ENCODE measurements around the gene MADD.

Gene MADD

GRCh38 chr11:47372422-47372821 is 102.5 kb downstream of the MADD start:
- Histone ChIP-seq H3K27me3 (replicated peaks; ENCODE audit: control insufficient read depth, insufficient read depth, low read length) (no peaks in the 10 kb centered on the region), H3K36me3 (ENCODE audit: control insufficient read depth, insufficient read depth, low read length) (peaks cover 8% of the 10 kb centered on the region), H3K4me3 (replicated peaks; ENCODE audit: low read depth, low read length) (no peak overlapping the region)
- no peak for DNase-seq (ENCODE audit: extremely low read depth, insufficient read length)
- TF ChIP-seq, protein P1, sequence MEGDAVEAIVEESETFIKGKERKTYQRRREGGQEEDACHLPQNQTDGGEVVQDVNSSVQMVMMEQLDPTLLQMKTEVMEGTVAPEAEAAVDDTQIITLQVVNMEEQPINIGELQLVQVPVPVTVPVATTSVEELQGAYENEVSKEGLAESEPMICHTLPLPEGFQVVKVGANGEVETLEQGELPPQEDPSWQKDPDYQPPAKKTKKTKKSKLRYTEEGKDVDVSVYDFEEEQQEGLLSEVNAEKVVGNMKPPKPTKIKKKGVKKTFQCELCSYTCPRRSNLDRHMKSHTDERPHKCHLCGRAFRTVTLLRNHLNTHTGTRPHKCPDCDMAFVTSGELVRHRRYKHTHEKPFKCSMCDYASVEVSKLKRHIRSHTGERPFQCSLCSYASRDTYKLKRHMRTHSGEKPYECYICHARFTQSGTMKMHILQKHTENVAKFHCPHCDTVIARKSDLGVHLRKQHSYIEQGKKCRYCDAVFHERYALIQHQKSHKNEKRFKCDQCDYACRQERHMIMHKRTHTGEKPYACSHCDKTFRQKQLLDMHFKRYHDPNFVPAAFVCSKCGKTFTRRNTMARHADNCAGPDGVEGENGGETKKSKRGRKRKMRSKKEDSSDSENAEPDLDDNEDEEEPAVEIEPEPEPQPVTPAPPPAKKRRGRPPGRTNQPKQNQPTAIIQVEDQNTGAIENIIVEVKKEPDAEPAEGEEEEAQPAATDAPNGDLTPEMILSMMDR (IDR thresholded peaks at IDR 0.05; ENCODE audit: insufficient read depth, low read length, poor library complexity, severe bottlenecking) = no peak

DNA sequence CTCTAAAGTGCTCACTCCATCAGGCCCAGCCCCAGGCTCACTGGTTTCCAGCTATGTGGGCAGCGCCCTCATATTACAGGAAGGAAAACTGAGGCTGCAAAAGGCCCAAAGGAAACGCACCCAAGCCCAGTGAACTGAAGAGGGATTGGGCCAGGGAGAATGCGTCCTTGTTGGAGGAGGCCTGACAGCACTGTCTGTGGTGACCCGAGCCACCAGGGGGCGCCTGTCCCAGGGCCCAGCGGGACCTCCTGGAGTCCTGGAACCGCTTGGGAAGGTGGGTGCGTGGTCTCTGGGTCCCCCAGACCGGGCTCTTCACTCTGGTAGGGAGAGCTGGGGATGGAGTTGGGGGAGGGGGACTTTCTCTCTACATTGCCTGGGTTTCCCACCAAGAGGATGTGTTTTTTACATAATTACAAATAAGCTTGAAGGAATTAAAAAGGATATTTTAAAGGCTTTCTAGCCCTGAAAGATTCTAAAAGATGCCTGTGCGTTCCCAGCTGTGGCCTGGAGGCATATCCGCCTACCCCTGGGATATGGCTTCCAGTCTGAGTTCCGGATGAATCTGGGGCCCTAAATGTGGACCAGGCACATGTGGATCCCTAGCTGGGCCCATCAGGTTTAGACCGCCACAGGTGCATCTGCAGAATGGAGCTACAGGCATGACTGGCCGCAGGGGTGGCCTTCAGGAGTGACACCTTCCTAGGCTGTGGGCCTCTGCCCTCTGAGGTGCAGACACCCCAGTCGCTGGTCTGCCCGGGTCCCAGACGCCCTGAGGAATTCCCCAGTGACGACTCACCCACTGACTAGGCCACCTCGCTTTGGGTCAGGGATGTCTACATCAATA is 104.2 kb downstream of the MADD start:
- TF ChIP-seq, protein P1 (IDR thresholded peaks at IDR 0.05; ENCODE audit: insufficient read depth, low read length, poor library complexity, severe bottlenecking) = peak; percentile 96
- Histone ChIP-seq H3K4me3 (replicated peaks; ENCODE audit: low read depth, low read length) (no peak overlapping the region), H3K36me3 (ENCODE audit: control insufficient read depth, insufficient read depth, low read length) (peaks cover 8% of the 10 kb centered on the region), H3K27me3 (replicated peaks; ENCODE audit: control insufficient read depth, insufficient read depth, low read length) (no peaks in the 10 kb centered on the region)
- DNase-seq (ENCODE audit: extremely low read depth, insufficient read length) = peak; percentile 73

- no peak for DNase-seq (ENCODE audit: extremely low read depth, insufficient read length)
- H3K4me3 ChIP-seq (replicated peaks; ENCODE audit: low read depth, low read length) = no peak overlapping the region
- TF ChIP-seq, protein P1 (IDR thresholded peaks at IDR 0.05; ENCODE audit: insufficient read depth, low read length, poor library complexity, severe bottlenecking) = no peak
Measured at GRCh38 chr11:47374720-47375019, 104.7 kb downstream of the MADD start.

DNA sequence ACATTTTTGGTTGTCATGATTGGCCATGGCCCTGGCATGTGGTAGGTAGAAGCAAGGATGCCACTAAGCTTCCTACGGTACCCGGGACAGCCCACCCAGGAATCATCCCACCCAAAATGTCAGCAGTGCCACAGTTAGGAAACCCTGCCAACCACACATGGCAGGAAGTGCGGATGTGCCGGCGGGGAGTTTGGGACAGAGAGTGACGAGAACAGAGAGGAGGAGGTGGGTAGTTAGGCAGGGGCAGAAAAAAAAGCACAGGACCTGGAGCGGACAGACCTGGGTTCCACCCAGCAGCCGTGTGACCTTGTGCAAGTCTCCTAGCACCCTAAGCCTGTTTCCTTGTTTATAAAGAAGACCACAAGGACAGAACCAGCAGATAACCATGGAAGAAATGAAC is 105.1 kb downstream of the MADD start:
- no peak overlapping the region for H3K4me3 ChIP-seq (replicated peaks; ENCODE audit: low read depth, low read length)
- peaks cover 8% of the 10 kb centered on the region for H3K36me3 ChIP-seq (ENCODE audit: control insufficient read depth, insufficient read depth, low read length)
- H3K27me3 ChIP-seq (replicated peaks; ENCODE audit: control insufficient read depth, insufficient read depth, low read length) = no peaks in the 10 kb centered on the region
- DNase-seq (ENCODE audit: extremely low read depth, insufficient read length) = no peak
- TF ChIP-seq, protein P1 (IDR thresholded peaks at IDR 0.05; ENCODE audit: insufficient read depth, low read length, poor library complexity, severe bottlenecking) = no peak

More at GRCh38 chr11:47374720-47375019, 104.7 kb downstream of the MADD start:
- no peaks in the 10 kb centered on the region for H3K27me3 ChIP-seq (replicated peaks; ENCODE audit: control insufficient read depth, insufficient read depth, low read length)
- H3K36me3 ChIP-seq (ENCODE audit: control insufficient read depth, insufficient read depth, low read length) = peaks cover 8% of the 10 kb centered on the region

DNA sequence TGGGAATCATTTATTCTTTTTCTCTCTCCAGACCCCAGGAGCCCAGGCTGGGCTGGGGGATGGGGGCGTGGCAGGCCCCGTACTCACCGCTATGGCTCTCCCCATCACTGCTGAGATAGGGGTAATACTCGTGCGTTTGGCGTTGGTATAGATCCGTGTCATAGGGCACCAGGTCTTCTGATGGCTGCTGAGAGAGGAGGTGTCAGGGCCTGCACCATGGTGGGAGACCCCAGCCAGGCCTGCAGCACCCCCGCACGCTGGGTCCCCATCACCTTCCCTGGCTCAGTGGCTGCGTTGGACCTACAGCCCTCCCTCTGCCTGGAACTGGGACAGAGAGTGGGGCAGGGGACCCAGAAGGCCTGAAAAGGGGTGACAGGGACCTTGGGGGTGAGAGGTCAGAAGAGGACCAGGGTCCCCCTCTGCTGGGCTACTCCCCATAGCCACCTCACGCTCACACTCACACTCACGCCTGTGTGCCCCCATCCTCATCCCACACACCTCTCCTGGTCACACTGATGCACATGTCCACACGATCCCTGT is 105.7 kb downstream of the MADD start:
- H3K4me3 ChIP-seq (replicated peaks; ENCODE audit: low read depth, low read length) = no peak overlapping the region; the same call in 1 of the 2 replicates
- TF ChIP-seq, protein P1 (IDR thresholded peaks at IDR 0.05; ENCODE audit: insufficient read depth, low read length, poor library complexity, severe bottlenecking) = no peak
- peaks cover 8% of the 10 kb centered on the region for H3K36me3 ChIP-seq (ENCODE audit: control insufficient read depth, insufficient read depth, low read length)

More for the DNA sequence above, 105.7 kb downstream of the MADD start:
- DNase-seq (ENCODE audit: extremely low read depth, insufficient read length) = no peak
- H3K27me3 ChIP-seq (replicated peaks; ENCODE audit: control insufficient read depth, insufficient read depth, low read length) = no peaks in the 10 kb centered on the region
